Fibroblast of lung (primary cell): ENCODE data around the gene ANKS4B. TPM values are rescaled to one million over a fixed set of nuclear protein-coding genes. Genes with fewer than 3 reads are reported as not detected.

Experiments used
- DNase-seq, 2 donors: peaks; one replicate each; pipeline versions ENCODE4 v3.0.0 to v3.0.0-alpha.2; 2010; ENCODE audit warnings: low read depth in 2 of 2
- H2AFZ ChIP-seq: 2 replicates; pipeline ENCODE4 v1.5.1; 2012; ENCODE audit warnings: low read length, control low read depth, inconsistent platforms
- H3K27ac ChIP-seq: 2 replicates; pipeline ENCODE4 v1.5.1; 2011; ENCODE audit warnings: low read length, control low read depth; ENCODE audit not compliant: insufficient read depth
- H3K27me3 ChIP-seq: 2 replicates; pipeline ENCODE4 v1.5.1; 2011; ENCODE audit warnings: mild to moderate bottlenecking, low read length; ENCODE audit not compliant: control insufficient read depth, insufficient read depth
- H3K36me3 ChIP-seq: 2 replicates; pipeline ENCODE4 v1.5.1; 2011; ENCODE audit warnings: low read length; ENCODE audit not compliant: control insufficient read depth, insufficient read depth
- H3K4me1 ChIP-seq: 2 replicates; pipeline ENCODE4 v1.5.1; 2011; ENCODE audit warnings: low read length; ENCODE audit not compliant: control insufficient read depth, insufficient read depth; ENCODE audit errors: extremely low read depth
- H3K4me2 ChIP-seq: 2 replicates; pipeline ENCODE4 v1.5.1; 2011; ENCODE audit warnings: low read length, control low read depth; ENCODE audit not compliant: insufficient read depth; ENCODE audit errors: extremely low read depth
- H3K4me3 ChIP-seq, 4 experiments: fragments of 200-600 bp in 1 of 4; sonication (generic) in 1 of 4; replicated peaks in 1 of 4; 2 replicates each; pipeline ENCODE4 v1.5.1; 2011 to 2016; ENCODE audit warnings: low read length in 4 of 4, low read depth in 3 of 4, mild to moderate bottlenecking in 3 of 4, control low read depth in 2 of 4, inconsistent platforms in 1 of 4, mixed read lengths in 1 of 4; ENCODE audit not compliant: insufficient read depth in 1 of 4; ENCODE audit errors: control extremely low read depth in 1 of 4
- H3K79me2 ChIP-seq: 2 replicates; pipeline ENCODE4 v1.5.1; 2012; ENCODE audit warnings: mild to moderate bottlenecking, low read length, inconsistent platforms; ENCODE audit not compliant: control insufficient read depth, insufficient read depth
- H3K9ac ChIP-seq: 2 replicates; pipeline ENCODE4 v1.5.1; 2011; ENCODE audit warnings: mild to moderate bottlenecking, low read length, control low read depth; ENCODE audit not compliant: insufficient read depth
- H3K9me3 ChIP-seq: 2 replicates; pipeline ENCODE4 v1.5.1; 2012; ENCODE audit warnings: low read depth, low read length; ENCODE audit not compliant: control insufficient read depth, insufficient read depth
- H4K20me1 ChIP-seq: 2 replicates; pipeline ENCODE4 v1.5.1; 2011; ENCODE audit warnings: low read length; ENCODE audit not compliant: control insufficient read depth, insufficient read depth; ENCODE audit errors: extremely low read depth
- CTCF ChIP-seq, 2 donors: IDR thresholded peaks in 1 of 2; conservative IDR thresholded peaks in 1 of 2; 1 replicate in 1 of 2; 2 replicates in 1 of 2; pipeline ENCODE4 v1.5.1; 2011 to 2012; ENCODE audit warnings: low read length in 2 of 2, control low read depth in 1 of 2, inconsistent platforms in 1 of 2, low read depth in 1 of 2, mild to moderate bottlenecking in 1 of 2
- EZH2 ChIP-seq: IDR thresholded peaks from 2 replicates; pipeline ENCODE4 v1.5.1; 2012; ENCODE audit warnings: low read length, control low read depth, mild to moderate bottlenecking; ENCODE audit errors: missing control alignments
- polyA plus RNA-seq, 2 donors: library from polyadenylated mRNA; depleted of rRNA in 1 of 2; stranded (reverse) in 1 of 2; unstranded in 1 of 2; fragments of >200 nt; gene quantifications; 2 replicates each; pipeline ENCODE4 v1.2.1, GENCODE V29; 2011 to 2012; ENCODE audit warnings: missing spikeins in 1 of 2
- total RNA-seq: library from RNA; depleted of rRNA; stranded (reverse); fragments of >200 nt; gene quantifications from 2 replicates; pipeline ENCODE4 v1.2.1, GENCODE V29; 2014

Gene ANKS4B
- total and polyA plus RNA-seq, 2 donors (not counting 1 experiment from before 2014, with no cell fraction given): not detected

- no peak within 1 kb of the TSS for H3K4me2 ChIP-seq
- H3K27ac ChIP-seq: no peak within 1 kb of the TSS
- H3K9me3 ChIP-seq: no peaks in the 10 kb centered on the region
- H2AFZ ChIP-seq: no peak within 1 kb of the TSS
- H3K9ac ChIP-seq: no peak within 1 kb of the TSS
- no peaks in the 10 kb centered on the region for H3K4me1 ChIP-seq
- H3K4me3 ChIP-seq: no peak within 1 kb of the TSS
- no peaks in the 10 kb centered on the region for H3K79me2 ChIP-seq
- no peak for TF ChIP-seq EZH2
- no peak for TF ChIP-seq CTCF (conservative IDR thresholded peaks at IDR 0.05 in 1 of 2, IDR thresholded peaks at IDR 0.05 in 1 of 2; ENCODE audit: low read depth in 1 of 2, low read length in 2 of 2)
- H3K36me3 ChIP-seq: no peaks in the 10 kb centered on the region
- H4K20me1 ChIP-seq: no peaks in the 10 kb centered on the region
- H3K27me3 ChIP-seq: peaks cover 6% of the 10 kb centered on the region
- DNase-seq: no peak
Observed at GRCh38 chr16:21211486-21211885, 22.0 kb upstream of the ANKS4B start, which contains the start of gene ZP2. Gene ZP2, minus strand, starts transcription at chr16:21211574. Its CDS starts 27 bp downstream, at chr16:21211547.

- TF ChIP-seq CTCF (conservative IDR thresholded peaks at IDR 0.05 in 1 of 2, IDR thresholded peaks at IDR 0.05 in 1 of 2; ENCODE audit: low read depth in 1 of 2, low read length in 2 of 2) (no peak), EZH2 (no peak)
- H3K4me3 ChIP-seq: no peak overlapping the region
- no peaks in the 10 kb centered on the region for H3K79me2 ChIP-seq
- no peak overlapping the region for H3K4me2 ChIP-seq
- no peak overlapping the region for H3K27ac ChIP-seq
- no peak overlapping the region for H3K9ac ChIP-seq
- no peak overlapping the region for H2AFZ ChIP-seq
- peaks cover 2% of the 10 kb centered on the region for H3K27me3 ChIP-seq
- no peak for DNase-seq
- H3K9me3 ChIP-seq: no peaks in the 10 kb centered on the region
- no peaks in the 10 kb centered on the region for H3K36me3 ChIP-seq
- H3K4me1 ChIP-seq: no peaks in the 10 kb centered on the region
- no peaks in the 10 kb centered on the region for H4K20me1 ChIP-seq
Observed at GRCh38 chr16:21214086-21214485, 19.4 kb upstream of the ANKS4B start.

DNA sequence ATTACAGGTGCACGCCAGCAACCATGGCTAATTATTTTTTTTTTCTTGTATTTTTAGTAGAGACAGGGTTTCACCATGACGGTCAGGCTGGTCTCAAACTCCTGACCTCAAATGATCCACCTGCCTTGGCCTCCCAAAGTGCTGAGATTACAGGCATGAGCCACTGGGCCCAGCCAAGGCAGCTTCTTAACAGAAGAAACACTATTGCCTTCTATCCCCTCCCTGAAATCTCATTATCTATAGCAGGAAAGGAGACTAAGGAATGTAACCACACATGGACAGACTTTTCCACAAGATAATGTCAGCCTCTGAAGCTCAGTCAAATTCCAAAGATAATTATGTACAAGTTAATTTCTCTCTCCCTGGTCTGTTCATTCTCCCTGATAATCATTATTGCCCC is 16.4 kb upstream of the ANKS4B start:
- no peak overlapping the region for H2AFZ ChIP-seq
- no peak overlapping the region for H3K4me2 ChIP-seq
- no peak for DNase-seq
- no peaks in the 10 kb centered on the region for H4K20me1 ChIP-seq
- H3K9me3 ChIP-seq: no peaks in the 10 kb centered on the region
- H3K36me3 ChIP-seq: no peaks in the 10 kb centered on the region
- no peaks in the 10 kb centered on the region for H3K4me1 ChIP-seq
- no peak overlapping the region for H3K27ac ChIP-seq
- H3K79me2 ChIP-seq: no peaks in the 10 kb centered on the region
- TF ChIP-seq EZH2 (no peak), CTCF (conservative IDR thresholded peaks at IDR 0.05 in 1 of 2, IDR thresholded peaks at IDR 0.05 in 1 of 2; ENCODE audit: low read depth in 1 of 2, low read length in 2 of 2) (no peak)
- H3K4me3 ChIP-seq: no peak overlapping the region
- H3K27me3 ChIP-seq: no peaks in the 10 kb centered on the region
- no peak overlapping the region for H3K9ac ChIP-seq
